Measurements from ENCODE around the gene VAMP7.

DNA sequence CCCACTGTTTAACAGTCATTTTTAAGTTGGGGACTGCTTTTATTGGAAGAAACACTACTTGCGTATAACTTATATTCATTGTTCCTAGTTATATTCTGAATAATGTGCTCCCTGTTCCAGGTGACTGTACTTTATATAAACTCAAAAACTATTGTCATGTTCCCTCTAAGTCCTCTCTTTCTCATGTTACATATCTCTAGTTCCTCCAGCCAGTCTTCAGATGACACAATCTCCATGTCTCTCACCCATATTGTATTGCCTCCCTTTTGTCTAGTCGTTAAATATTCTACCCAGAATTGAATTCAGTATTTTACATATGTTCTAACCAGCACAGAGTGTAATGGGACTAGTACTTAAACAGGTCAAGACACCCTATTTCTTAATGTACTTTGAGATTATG lies 5.3 kb downstream of the VAMP7 start:
- TF ChIP-seq CTCF (IDR thresholded peaks at IDR 0.05; ENCODE audit: poor library complexity, severe bottlenecking): no peak
- TF ChIP-seq POLR2AphosphoS5 (IDR thresholded peaks at IDR 0.05): no peak
- no peak for TF ChIP-seq RAD21 (conservative IDR thresholded peaks at IDR 0.05)

All from neural cell (in vitro differentiated cells).